ENCODE data around the gene PROK1.

Gene PROK1

GRCh38 chr1:110480356-110481096 is 29.6 kb downstream of the PROK1 start:
- DNase-seq: no peak
- in situ Hi-C loops (cut with HindIII; ENCODE audit: low pct_ligation_motif_present, low pct_unique_long_range_greater_than_20kb, low sequenced_read_pairs): no loop called here

DNA sequence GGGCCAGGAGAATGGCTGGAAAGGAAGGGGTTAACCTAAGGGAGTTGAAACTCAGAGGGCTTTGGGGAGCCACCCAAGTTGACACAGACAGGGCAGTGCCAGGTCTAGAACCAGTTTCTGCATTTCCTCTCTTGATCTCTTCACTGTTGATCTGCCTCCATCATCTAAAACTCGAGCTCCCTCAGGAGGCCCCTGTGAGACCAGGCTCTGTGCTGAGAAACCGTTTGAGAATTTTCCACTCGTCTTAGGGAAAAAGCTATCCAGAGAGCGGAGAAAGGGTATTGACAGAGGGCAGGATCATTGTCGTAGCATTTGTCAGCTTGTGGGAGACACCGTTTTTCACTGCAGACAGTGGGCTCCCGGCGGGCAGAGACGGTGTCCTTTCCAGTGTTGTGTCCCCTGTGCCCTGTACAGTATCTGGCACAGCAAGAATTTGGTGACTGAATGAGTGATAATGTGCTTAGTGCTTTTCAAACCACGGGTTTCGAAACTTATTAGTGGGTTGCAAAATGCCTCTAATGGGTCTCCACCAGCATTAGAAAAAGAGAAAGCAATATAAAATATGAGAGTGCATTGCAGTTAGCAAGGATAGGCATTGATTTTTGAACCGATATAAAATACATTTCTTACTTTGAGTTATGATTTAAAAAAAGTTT is 31.1 kb downstream of the PROK1 start:
- in situ Hi-C loops (cut with HindIII; ENCODE audit: low pct_ligation_motif_present, low pct_unique_long_range_greater_than_20kb, low sequenced_read_pairs): no loop called here
- no peak for DNase-seq

- no peak for DNase-seq
- in situ Hi-C loops (cut with HindIII; ENCODE audit: low pct_ligation_motif_present, low pct_unique_long_range_greater_than_20kb, low sequenced_read_pairs): no loop called here
These were observed 31.8 kb downstream of the PROK1 start for GRCh38 chr1:110482662-110483307.

DNA sequence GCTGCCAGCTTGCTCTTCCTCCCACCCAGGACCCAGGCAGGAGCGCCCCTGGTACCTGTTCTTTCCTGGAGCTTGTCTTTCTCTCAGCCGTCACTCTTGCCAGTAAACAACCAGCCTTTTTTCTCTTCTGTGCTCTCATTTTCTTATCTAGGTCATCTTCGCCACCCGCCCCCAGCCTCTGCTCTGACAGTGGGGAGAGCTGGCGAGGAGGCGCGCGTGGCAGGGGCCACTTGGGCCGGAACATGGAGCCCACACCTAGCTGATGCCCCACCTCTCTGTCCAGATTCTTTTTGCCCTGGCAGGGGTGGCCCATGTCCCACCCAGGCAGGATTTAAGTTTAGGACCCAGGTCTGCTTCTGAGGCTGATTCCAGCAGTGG is 32.3 kb downstream of the PROK1 start:
- no peak for DNase-seq
- in situ Hi-C loops (cut with HindIII; ENCODE audit: low pct_ligation_motif_present, low pct_unique_long_range_greater_than_20kb, low sequenced_read_pairs): no loop called here

DNA sequence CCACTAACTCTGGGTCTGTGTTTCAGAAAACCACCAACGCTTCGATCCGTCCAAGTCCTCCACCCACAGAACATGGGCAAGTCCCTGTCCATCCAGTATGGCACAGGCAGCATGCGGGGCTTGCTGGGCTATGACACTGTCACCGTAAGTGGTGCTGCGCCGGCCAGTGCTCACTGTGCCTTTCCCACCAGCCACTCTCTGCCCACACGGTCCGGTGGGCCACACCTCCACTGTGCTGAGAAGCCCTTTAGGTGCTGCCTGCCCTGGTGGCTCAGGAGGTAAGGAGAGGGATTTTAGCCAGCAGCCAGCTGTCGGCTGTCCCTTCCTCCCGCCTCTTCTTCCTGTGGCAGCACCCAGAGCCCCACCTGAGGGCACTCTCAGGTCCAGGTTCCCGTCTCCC is 33.9 kb downstream of the PROK1 start:
- in situ Hi-C loops (cut with HindIII; ENCODE audit: low pct_ligation_motif_present, low pct_unique_long_range_greater_than_20kb, low sequenced_read_pairs): no loop called here

DNA sequence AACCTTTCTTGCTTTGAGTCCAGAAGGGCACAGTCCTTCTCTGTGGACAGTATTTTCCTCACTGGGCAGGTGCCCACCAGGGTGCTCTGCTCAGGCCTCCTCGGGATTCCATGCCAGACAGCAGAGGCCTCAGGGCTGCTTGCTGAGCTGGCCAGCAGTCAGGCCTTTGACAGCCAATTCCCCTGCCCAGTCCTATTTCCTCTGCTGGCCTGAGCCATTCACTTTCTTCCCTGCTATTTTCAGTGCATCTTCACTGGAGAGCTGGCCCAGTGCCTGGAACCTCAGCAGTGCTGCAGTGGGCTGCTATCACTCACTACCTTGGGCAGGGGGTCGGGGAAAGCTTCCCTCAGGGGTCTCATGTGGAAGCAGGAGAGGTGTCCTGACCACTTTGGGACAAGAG is 34.8 kb downstream of the PROK1 start:
- in situ Hi-C loops (cut with HindIII; ENCODE audit: low pct_ligation_motif_present, low pct_unique_long_range_greater_than_20kb, low sequenced_read_pairs): no loop called here
- DNase-seq: no peak

More for the DNA sequence above, 33.9 kb downstream of the PROK1 start:
- DNase-seq: no peak

DNA sequence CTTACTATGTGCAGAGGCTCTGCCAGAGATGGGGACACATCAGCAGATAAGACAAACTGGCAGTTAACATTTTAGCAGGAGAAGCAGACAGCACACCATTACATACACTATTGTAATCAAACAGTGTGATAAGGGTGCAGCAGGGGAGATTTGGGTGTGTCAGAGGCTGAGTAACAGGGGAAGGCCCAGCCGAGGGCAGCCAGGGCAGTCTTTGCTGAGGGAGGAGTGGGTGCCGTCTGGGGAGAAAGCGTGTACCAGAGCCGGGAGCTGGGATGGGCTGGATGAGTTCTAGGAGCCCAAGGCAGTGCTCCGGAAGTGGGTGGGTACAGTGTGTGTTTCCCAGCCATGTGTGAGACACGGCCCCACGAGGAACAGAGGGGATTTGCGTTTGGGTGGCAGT is 36.8 kb downstream of the PROK1 start:
- in situ Hi-C loops (cut with HindIII; ENCODE audit: low pct_ligation_motif_present, low pct_unique_long_range_greater_than_20kb, low sequenced_read_pairs): no loop called here

DNA sequence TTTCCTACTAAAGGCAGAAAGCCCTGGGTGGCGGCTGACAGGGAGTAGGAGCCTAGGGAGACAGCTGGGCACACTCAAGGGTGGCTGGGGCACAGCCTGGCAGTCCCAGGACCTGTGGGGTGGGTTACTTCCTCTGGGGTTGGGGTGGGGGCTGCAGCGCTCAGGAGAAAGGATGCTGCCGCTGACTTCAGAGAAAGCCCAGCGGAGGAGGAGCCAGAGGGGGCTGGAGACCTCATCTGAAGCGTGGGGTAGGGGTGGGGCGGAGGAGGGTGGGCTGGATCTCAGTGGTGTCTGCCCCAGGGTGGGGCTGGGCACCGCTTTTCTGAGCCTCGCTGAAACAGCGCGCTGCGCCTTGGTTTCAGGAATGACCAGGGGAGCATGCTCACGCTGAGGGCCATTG is 37.2 kb downstream of the PROK1 start:
- in situ Hi-C loops (cut with HindIII; ENCODE audit: low pct_ligation_motif_present, low pct_unique_long_range_greater_than_20kb, low sequenced_read_pairs): no loop called here
- DNase-seq: no peak

More for the DNA sequence above, 36.8 kb downstream of the PROK1 start:
- DNase-seq: no peak

GRCh38 chr1:110488867-110489266 is 37.9 kb downstream of the PROK1 start:
- in situ Hi-C loops (cut with HindIII; ENCODE audit: low pct_ligation_motif_present, low pct_unique_long_range_greater_than_20kb, low sequenced_read_pairs): no loop called here
- DNase-seq: no peak

DNA sequence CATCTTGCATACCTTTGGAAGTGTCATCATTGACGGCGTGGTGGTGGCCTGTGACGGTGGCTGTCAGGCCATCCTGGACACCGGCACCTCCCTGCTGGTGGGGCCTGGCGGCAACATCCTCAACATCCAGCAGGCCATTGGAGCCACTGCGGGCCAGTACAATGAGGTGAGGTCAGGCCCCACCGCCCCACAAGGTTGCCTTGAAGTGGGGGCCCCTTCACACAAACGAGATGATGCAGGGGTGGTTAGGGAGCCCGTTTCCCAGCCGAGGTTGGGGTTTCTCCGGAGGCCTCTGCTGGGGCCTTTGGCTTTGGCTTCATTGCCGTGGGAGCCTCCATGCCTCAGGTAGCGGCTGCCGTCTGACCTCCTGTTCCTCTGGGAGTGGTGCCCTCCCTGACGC is 38.5 kb downstream of the PROK1 start:
- in situ Hi-C loops (cut with HindIII; ENCODE audit: low pct_ligation_motif_present, low pct_unique_long_range_greater_than_20kb, low sequenced_read_pairs): no loop called here
- no peak for DNase-seq

GRCh38 chr1:110489973-110490542 is 39.1 kb downstream of the PROK1 start:
- DNase-seq: no peak
- in situ Hi-C loops (cut with HindIII; ENCODE audit: low pct_ligation_motif_present, low pct_unique_long_range_greater_than_20kb, low sequenced_read_pairs): no loop called here

DNA sequence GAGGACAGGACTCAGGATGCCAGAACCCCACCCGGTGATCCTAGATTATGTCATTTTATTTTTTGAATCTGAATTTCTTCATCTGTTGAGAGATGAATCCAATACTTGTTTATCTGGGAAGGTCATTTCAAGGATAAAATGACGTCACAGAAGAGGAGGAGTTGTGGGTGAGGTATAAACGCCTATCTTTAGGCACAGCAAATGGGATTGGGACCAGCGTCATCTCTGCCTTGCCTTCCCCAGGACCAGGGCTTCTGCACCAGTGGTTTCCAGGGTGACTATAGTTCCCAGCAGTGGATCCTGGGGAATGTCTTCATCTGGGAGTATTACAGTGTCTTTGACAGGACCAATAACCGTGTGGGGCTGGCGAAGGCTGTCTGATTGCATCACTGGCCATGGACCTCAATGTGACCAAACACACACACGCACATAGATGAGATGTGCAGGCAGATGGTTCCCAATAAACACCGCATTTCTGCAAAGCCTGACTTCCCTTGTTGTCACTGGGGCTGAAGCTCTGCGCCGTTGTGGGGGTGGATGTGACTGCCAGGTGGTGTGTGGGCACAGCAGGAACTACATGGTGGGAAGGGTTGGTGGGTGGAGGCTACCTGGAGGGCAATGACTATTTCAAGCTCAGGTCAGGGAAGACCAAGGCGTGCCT is 40.0 kb downstream of the PROK1 start:
- in situ Hi-C loops (cut with HindIII; ENCODE audit: low pct_ligation_motif_present, low pct_unique_long_range_greater_than_20kb, low sequenced_read_pairs): no loop called here
- no peak for DNase-seq

DNA sequence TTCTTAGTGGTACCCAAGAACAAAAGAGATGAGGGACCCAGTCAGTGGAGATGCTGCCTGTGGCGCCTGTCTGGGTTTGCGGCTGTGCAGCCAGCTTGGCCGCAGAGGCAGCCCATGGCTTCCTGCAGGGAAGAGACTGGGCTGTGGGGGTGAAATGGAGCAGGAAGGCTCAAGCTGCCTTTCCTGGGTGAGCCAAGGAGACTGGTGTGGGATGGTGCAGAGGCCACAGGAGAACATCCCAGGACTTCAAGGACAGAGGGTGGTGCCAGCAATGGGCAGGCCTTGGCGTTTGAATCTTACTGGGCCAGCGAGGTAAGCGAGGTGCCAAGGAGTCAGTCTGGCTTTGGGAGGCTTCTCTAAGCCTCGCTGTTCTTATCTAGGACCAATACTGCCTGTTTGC is 41.6 kb downstream of the PROK1 start:
- DNase-seq: no peak
- in situ Hi-C loops (cut with HindIII; ENCODE audit: low pct_ligation_motif_present, low pct_unique_long_range_greater_than_20kb, low sequenced_read_pairs): no loop called here

- DNase-seq: no peak
- in situ Hi-C loops (cut with HindIII; ENCODE audit: low pct_ligation_motif_present, low pct_unique_long_range_greater_than_20kb, low sequenced_read_pairs): no loop called here
These were observed 42.2 kb downstream of the PROK1 start for GRCh38 chr1:110493059-110493699.

DNA sequence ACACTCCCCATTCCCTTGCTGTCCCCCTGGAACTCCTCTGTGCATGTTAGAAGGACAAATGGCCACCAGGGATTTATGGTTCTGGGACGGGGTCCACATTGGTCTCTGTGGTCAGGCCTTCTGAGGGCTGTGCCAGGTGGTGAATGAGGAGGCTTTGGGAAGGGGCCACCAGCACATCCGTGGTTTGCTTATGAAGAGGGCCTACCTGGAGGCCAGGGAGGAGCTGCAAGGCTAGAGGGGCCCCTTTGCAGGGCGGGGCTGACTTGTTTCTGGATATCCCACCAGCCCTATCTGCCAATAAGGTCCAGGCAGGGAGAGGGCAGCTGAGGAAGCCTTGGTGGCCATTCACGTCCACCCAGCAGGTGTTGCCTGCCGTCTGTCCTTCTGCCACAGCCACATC is 43.1 kb downstream of the PROK1 start:
- in situ Hi-C loops (cut with HindIII; ENCODE audit: low pct_ligation_motif_present, low pct_unique_long_range_greater_than_20kb, low sequenced_read_pairs): no loop called here
- no peak for DNase-seq

DNA sequence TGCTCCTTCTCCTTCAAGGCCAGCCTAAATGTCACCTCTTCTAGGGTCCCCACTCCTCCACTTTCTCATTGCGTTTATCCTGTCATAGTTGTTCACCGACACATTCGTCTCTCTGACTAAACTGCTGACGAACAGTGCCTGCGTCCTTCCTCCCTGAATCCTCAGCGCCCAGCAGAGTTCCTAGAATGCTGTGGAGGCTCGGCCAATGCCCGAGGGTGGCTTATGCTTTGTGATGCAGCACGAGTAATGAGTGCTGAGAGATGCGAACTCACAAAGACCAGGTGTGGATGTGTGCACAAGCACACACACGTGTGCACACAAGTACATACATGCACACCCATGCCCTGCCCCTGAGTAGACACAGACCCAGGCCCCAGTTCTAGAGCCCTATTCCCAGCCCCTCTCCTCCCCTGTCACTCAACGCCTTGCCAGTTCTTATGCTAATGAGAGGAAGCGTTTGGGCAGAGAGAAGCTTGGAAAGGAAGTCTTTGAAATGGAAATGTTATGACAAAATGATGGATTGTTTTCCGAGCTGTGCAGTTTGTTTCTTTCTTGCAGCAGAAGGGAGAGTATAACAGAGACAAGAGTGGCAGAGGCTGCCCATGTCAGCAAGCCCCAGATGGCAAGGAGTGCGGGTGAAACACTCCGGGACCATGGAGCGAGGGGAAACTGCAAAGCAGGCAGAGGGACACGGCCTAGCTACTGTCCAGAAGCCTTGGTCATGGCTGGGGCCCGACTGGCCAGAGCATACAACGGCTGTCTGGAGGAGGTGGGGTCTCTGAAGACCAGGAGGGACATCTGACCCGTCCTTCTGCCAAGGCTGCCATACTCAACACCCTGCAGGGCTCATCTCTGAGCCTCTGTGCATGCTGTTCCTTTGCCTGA is 43.8 kb downstream of the PROK1 start:
- no peak for DNase-seq
- in situ Hi-C loops (cut with HindIII; ENCODE audit: low pct_ligation_motif_present, low pct_unique_long_range_greater_than_20kb, low sequenced_read_pairs): no loop called here

GRCh38 chr1:110495926-110496600 is 45.1 kb downstream of the PROK1 start:
- peak; percentile 68 for DNase-seq
- in situ Hi-C loops (cut with HindIII; ENCODE audit: low pct_ligation_motif_present, low pct_unique_long_range_greater_than_20kb, low sequenced_read_pairs): no loop called here
